Stimulated activated CD8-positive, alpha-beta memory T cell treated with anti-CD3 and anti-CD28 coated beads, Interleukin-15, amount 100 ng/mL, for 1 hour (primary cell): Measurements from ENCODE around the gene AVEN.

Source experiments
- DNase-seq: peaks from one replicate; pipeline ENCODE4 v3.0.0-alpha.2; 2020; ENCODE audit warnings: low read depth

Gene AVEN

GRCh38 chr15:33985287-33985686 lies 53.7 kb downstream of the AVEN start:
- no peak for DNase-seq

GRCh38 chr15:33982516-33982915 lies 56.5 kb downstream of the AVEN start:
- no peak for DNase-seq

GRCh38 chr15:33980159-33980558 lies 58.8 kb downstream of the AVEN start:
- no peak for DNase-seq

DNA sequence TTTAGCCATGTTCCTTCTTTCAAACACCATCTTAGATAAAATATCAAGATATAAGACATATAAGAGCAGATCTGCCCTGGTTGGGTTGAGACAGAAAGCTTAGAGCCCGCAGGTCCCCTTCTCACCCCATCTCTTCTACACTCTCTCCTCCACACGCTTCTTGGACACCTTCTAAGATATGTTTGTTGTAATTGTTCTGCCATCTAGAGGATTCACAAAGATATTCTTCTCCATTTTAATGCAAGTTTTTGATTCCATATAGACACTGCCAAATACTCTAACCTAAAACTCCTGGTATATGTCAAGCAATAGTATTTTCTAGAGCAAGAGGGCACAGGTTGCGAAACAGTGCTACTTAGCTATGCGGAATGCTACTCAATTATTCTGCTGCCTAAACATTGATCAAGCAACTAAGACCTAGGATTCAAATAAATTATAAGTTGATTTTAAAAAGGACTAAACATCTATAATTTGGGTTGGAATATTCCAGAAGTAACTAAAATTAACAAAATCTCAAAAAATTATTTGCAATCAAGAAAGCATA lies 63.9 kb downstream of the AVEN start:
- no peak for DNase-seq

DNA sequence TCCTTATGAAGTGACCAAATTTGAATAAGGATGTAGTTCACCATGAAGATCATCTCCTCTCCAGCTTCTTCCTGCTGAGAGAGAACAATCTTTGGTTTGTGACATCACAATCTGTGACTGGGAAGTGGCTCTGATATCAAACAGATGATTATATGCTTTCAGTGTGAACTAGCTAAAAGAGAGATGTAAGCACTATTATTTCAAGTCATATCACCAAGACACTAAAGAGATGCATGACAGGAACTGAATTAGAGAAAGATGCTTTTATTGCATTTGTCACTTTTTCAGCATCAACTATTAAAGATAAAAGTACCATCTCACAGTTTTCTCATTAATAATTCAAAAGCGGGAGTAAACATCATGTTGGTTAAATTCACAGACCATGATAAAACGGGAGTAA lies 67.2 kb downstream of the AVEN start:
- DNase-seq, result no peak

DNA sequence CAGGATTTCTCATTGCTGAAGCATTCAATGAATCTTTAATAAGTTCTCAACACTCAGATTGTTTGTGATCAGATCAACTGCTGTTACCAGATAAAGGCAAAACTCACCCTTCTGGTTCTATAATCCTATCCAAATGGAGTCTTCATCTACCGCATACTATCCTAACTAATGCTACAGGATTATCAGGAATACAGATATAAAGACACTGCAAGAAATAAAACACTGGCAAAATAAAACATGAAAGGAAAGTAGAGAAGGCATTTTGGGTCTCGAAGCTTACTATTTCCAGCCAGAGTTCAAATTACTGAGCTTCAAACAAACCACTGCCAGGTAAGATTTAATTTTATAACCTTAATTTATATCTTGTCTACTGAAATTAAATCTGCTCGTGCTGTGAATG lies 70.2 kb downstream of the AVEN start:
- no peak for DNase-seq

- DNase-seq, result no peak
Measured at GRCh38 chr15:33968224-33968623, 70.8 kb downstream of the AVEN start, which contains the start of gene CHRM5. Gene CHRM5, plus strand, starts transcription at chr15:33968497. Its CDS starts 94,221 bp downstream, at chr15:34062718.

GRCh38 chr15:33964665-33965040 lies 74.4 kb downstream of the AVEN start:
- DNase-seq, result no peak

GRCh38 chr15:33963831-33964664 lies 75.0 kb downstream of the AVEN start:
- no peak for DNase-seq

- no peak for DNase-seq
Measured at GRCh38 chr15:33960549-33960935, 78.5 kb downstream of the AVEN start.

DNA sequence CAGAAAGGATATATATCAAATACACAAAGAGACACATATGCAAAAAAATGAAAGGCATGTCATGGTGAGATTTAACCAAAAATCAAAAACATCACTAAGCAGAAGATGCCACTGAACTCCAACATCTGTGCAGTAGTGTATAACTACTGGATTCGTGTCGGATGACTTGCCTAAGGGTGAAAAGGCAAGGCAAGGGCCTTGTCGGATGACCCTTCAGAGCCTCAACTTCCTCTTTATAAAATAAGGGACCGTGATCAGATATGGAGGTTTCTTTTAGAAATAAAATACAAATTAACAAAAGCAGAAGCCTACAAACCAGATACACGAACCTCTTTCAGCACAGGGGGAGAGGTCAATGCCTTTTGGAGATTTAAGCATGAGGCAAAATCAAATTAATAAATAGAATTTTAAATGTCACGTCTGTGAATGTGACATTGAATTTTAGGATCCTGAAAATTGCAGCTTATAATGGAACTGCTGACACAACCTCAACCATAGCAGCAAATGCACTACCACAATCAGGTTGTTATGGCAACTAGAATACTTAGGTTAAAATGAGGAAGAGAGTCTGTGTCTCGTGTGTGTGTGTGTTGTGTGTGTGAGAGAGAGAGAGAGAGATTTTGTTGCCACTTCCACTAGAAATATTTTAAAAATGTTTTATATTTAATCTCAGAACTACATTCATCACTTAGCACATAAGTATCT lies 79.0 kb downstream of the AVEN start:
- no peak for DNase-seq

GRCh38 chr15:33956397-33956796 lies 82.6 kb downstream of the AVEN start:
- no peak for DNase-seq

DNA sequence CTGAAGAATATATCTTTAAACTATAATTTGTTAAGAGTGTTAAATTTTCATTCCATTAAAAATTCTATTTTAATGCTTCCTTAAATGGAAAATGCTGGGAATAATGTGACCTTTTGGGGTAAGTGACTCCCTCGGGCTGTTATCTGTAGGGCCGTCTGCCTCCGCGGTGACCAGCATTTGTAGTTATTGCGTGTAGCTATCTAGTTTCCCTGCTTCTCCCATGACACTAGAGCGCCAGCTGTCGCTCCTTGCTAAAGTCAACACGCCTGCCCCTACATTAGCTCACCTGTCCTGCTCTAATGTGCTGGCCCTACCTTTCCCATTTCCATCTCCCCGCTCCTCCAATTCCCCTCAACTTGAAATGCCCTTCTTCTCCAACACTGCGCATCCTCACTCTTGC lies 83.1 kb downstream of the AVEN start:
- DNase-seq, result no peak

DNA sequence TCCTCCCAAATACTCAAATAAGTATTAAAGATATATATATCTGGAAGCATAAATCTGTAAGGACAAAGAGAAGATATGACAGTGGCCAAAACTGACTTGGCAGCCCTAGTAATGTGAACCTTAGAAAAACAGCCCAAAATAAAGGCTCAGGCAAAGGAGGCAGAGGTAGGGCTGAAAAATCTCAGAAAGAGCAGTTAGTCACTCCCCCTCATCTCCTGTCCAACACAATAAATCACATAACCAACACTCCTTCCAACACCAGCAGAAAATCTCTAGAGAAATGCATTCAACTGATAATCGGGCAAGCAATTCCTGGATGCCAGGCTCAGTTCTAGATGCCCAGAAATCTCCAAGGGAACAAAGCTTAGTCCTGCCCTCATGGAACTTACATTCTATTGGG lies 92.9 kb downstream of the AVEN start:
- no peak for DNase-seq

- no peak for DNase-seq
Measured at GRCh38 chr15:33941279-33942063, 97.5 kb downstream of the AVEN start.

DNA sequence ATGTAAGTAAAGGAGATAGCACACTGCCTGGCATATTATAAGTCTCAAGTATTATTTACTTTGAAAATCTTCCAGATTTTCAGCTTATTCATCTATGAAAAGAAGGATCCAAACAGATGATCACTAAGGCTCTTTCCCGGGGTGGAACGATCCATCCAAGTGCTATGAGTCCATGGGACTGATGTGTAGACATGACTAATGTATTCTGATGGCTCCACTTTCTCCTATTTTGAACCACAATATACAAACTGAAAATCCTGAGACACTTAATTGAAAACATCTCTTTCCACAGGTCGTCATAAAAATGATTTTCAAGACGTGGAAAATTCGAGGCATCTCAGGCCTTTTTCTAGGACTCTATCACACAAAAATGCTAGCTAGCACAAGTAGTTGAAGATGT lies 104.1 kb downstream of the AVEN start:
- DNase-seq, result no peak

- DNase-seq, result no peak
Measured at GRCh38 chr15:33934396-33934795, 104.6 kb downstream of the AVEN start.

DNA sequence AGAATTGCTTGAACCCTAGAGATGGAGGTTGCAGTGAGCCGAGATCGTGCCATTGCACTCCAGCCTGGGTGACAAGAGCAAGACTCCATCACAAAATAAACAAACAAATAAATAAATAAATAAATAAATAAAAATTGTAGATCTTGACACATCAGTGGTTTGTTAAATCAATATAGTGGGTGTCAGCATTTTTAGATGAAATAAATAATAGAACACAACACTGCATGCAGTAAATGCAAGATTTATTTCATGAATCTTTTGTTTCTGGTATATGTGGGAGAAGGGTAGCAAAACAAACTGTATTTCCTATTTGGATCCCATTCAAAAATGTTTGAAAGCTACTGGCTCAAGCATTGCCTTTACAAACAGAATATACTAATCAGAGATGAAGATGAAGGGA lies 106.3 kb downstream of the AVEN start:
- no peak for DNase-seq

GRCh38 chr15:33926260-33926659 lies 112.7 kb downstream of the AVEN start:
- no peak for DNase-seq

- no peak for DNase-seq
Measured at GRCh38 chr15:33923446-33923845, 115.6 kb downstream of the AVEN start.

DNA sequence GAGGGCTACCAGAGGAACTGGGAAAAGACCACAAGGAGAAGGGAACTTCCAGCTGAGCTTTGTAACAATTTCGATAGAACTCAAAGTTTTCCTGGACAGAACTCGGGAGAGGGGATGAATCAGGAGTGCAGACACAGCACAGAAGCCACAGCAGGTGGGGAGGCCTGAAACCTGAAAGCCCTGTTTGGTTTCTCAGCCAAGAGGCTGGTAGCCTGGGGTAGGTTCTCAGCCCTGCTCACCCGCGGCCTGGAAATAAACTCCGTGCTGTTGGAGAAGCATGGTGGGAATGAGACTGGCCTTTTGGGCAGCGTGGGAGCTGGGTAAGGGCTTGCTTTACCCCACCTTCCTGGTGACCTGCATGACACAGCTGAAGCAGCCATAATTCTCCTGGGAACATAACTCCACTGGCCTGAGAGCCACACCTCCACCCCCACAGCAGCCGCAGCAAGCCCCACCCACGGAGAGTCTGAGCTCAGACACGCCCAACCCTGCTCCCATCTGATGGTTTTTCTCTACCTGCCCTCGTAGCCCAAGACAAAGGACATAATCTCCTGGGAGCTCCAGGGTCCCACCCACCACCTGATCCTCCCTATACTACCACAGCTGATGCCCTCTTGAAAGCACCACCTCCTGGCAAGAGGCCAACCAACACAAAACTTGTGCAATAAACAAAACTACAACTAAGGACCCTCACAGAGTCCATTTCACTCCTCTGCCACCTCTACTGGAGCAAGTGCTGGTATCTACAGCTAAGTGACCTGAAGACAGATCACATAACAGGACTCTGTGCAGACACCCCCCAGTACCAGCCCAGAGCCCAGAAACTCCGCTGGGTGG lies 123.2 kb downstream of the AVEN start:
- DNase-seq, result no peak

DNA sequence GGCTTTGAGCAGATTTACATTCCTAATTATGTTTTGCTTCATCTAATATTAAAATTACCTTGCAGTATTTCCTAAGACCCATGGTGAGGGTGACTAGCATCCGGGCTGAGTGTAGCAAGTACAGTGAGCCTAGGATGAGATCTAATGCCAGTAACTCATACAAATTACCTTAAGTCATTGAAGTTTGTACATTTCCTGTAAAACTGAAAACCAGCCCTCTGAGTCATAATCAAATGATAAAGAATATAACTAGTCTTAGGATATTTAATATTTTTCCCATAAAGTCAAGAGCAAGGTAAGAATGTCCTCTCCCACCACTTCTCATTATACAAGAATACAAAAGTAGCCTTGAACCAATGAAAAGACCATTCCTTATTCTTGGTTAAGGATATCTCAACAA lies 125.5 kb downstream of the AVEN start:
- no peak for DNase-seq
